ENCODE data around the gene ZC3H13.
"Not testable (repeated sequence)": the region's sequence is repeated elsewhere in the genome, so short reads cannot be mapped to it uniquely, and the experiment has no call there.

The ZC3H13 gene

GRCh38 chr13:46004491-46004890, 48.1 kb downstream of the ZC3H13 start:
- no peak for DNase-seq

- DNase-seq = no peak
These were observed 55.9 kb downstream of the ZC3H13 start for GRCh38 chr13:45996631-45997030.

- DNase-seq = no peak
These were observed 57.3 kb downstream of the ZC3H13 start for GRCh38 chr13:45995245-45995644.

GRCh38 chr13:45994752-45995151, 57.8 kb downstream of the ZC3H13 start:
- DNase-seq = no peak

- no peak for DNase-seq
These were observed 62.9 kb downstream of the ZC3H13 start for GRCh38 chr13:45989607-45990006.

GRCh38 chr13:45981127-45981526, 71.4 kb downstream of the ZC3H13 start:
- not testable (repeated sequence) for DNase-seq

- no peak for DNase-seq
These were observed 77.2 kb downstream of the ZC3H13 start for GRCh38 chr13:45975337-45975736.

GRCh38 chr13:45974500-45974899, 78.0 kb downstream of the ZC3H13 start:
- no peak for DNase-seq

- no peak for DNase-seq
These were observed 85.0 kb downstream of the ZC3H13 start for GRCh38 chr13:45967589-45967988.

GRCh38 chr13:45966715-45967114, 85.8 kb downstream of the ZC3H13 start:
- no peak for DNase-seq

GRCh38 chr13:45961468-45961867, 91.1 kb downstream of the ZC3H13 start:
- DNase-seq = no peak

- no peak for DNase-seq
These were observed 97.4 kb downstream of the ZC3H13 start for GRCh38 chr13:45954836-45955800.

GRCh38 chr13:45953082-45953481, 99.5 kb downstream of the ZC3H13 start:
- DNase-seq = no peak

- DNase-seq = no peak
These were observed 100.8 kb downstream of the ZC3H13 start for GRCh38 chr13:45951724-45952123.

GRCh38 chr13:45951166-45951565, 101.4 kb downstream of the ZC3H13 start:
- DNase-seq = no peak

- DNase-seq = no peak
These were observed 102.1 kb downstream of the ZC3H13 start for GRCh38 chr13:45950386-45951000.

GRCh38 chr13:45949161-45949560, 103.4 kb downstream of the ZC3H13 start:
- no peak for DNase-seq

- no peak for DNase-seq
These were observed 108.6 kb downstream of the ZC3H13 start for GRCh38 chr13:45943965-45944364.

- no peak for DNase-seq
These were observed 109.4 kb downstream of the ZC3H13 start for GRCh38 chr13:45943120-45943519.

- no peak for DNase-seq
These were observed 111.3 kb downstream of the ZC3H13 start for GRCh38 chr13:45941261-45941660.

- no peak for DNase-seq
These were observed 112.5 kb downstream of the ZC3H13 start for GRCh38 chr13:45940061-45940460.

- DNase-seq = no peak
These were observed 115.9 kb downstream of the ZC3H13 start for GRCh38 chr13:45936621-45937020.

GRCh38 chr13:45934283-45934682, 118.3 kb downstream of the ZC3H13 start:
- no peak for DNase-seq
